Measurements from ENCODE around the gene USP7.
"Not testable (repeated sequence)": the region's sequence is repeated elsewhere in the genome, so short reads cannot be mapped to it uniquely, and the experiment has no call there.

USP7 gene

GRCh38 chr16:8923199-8923598 is 40.5 kb downstream of the USP7 start:
- no peak for DNase-seq

GRCh38 chr16:8921347-8921984 is 42.2 kb downstream of the USP7 start:
- no peak for DNase-seq

- DNase-seq, result peak; percentile 31
Measured at GRCh38 chr16:8920645-8921346, 42.9 kb downstream of the USP7 start.

- DNase-seq, result no peak
Measured at GRCh38 chr16:8919934-8920462, 43.7 kb downstream of the USP7 start.

GRCh38 chr16:8919089-8919933 is 44.4 kb downstream of the USP7 start:
- no peak for DNase-seq

- not testable (repeated sequence) for DNase-seq
Measured at GRCh38 chr16:8917336-8917735, 46.4 kb downstream of the USP7 start.

GRCh38 chr16:8916541-8917225 is 47.0 kb downstream of the USP7 start:
- DNase-seq, result no peak

GRCh38 chr16:8915722-8916301 is 47.9 kb downstream of the USP7 start:
- no peak for DNase-seq

- DNase-seq, result no peak
Measured at GRCh38 chr16:8914098-8914497, 49.6 kb downstream of the USP7 start.

- DNase-seq, result no peak
Measured at GRCh38 chr16:8912793-8913192, 50.9 kb downstream of the USP7 start.

GRCh38 chr16:8910811-8911210 is 52.9 kb downstream of the USP7 start:
- no peak for DNase-seq

- DNase-seq, result no peak
Measured at GRCh38 chr16:8908810-8909468, 54.8 kb downstream of the USP7 start.

GRCh38 chr16:8907096-8907495 is 56.6 kb downstream of the USP7 start:
- DNase-seq, result no peak

- DNase-seq, result no peak
Measured at GRCh38 chr16:8905795-8906591, 57.7 kb downstream of the USP7 start.

- peak; percentile 31 for DNase-seq
Measured at GRCh38 chr16:8905168-8905762, 58.4 kb downstream of the USP7 start.

GRCh38 chr16:8904018-8904430 is 59.7 kb downstream of the USP7 start:
- no peak for DNase-seq

- DNase-seq, result no peak
Measured at GRCh38 chr16:8903004-8903403, 60.7 kb downstream of the USP7 start.

- no peak for DNase-seq
Measured at GRCh38 chr16:8901320-8901861, 62.3 kb downstream of the USP7 start.

GRCh38 chr16:8900343-8900742 is 63.4 kb downstream of the USP7 start:
- no peak for DNase-seq

GRCh38 chr16:8899709-8900317 is 63.9 kb downstream of the USP7 start:
- no peak for DNase-seq

All from activated CD4-positive, alpha-beta T cell treated with anti-CD3 and anti-CD28 coated beads, Interleukin-2, amount 50 U/mL, for 16 hours (primary cell).